NCI-H2029 treated with DMSO at 0.1 percent for 48 hours (cell line): ENCODE data around the gene HMGXB3.

Experiments
- DNase-seq: peaks from one replicate; lab custom pipeline; 2025; lab: John Stamatoyannopoulos, UW

Gene HMGXB3

GRCh38 chr5:150052956-150053712 is 52.6 kb downstream of the HMGXB3 start:
- DNase-seq, result no peak

- DNase-seq, result no peak
These were observed 53.3 kb downstream of the HMGXB3 start for GRCh38 chr5:150053713-150054392.

GRCh38 chr5:150054569-150054968 is 54.0 kb downstream of the HMGXB3 start:
- DNase-seq, result no peak

- no peak for DNase-seq
These were observed 55.0 kb downstream of the HMGXB3 start for GRCh38 chr5:150055326-150056074.

GRCh38 chr5:150056075-150056443 is 55.5 kb downstream of the HMGXB3 start:
- DNase-seq, result no peak

- no peak for DNase-seq
These were observed 56.5 kb downstream of the HMGXB3 start for GRCh38 chr5:150057052-150057451.

GRCh38 chr5:150057511-150057910 is 57.0 kb downstream of the HMGXB3 start:
- DNase-seq, result no peak

- no peak for DNase-seq
These were observed 57.5 kb downstream of the HMGXB3 start for GRCh38 chr5:150057996-150058395.

GRCh38 chr5:150058480-150059126 is 58.1 kb downstream of the HMGXB3 start:
- no peak for DNase-seq

GRCh38 chr5:150059623-150060022 is 59.1 kb downstream of the HMGXB3 start:
- DNase-seq, result no peak

- DNase-seq, result no peak
These were observed 59.9 kb downstream of the HMGXB3 start for GRCh38 chr5:150060471-150060870.

- no peak for DNase-seq
These were observed 61.0 kb downstream of the HMGXB3 start for GRCh38 chr5:150061538-150061995.

GRCh38 chr5:150062216-150062922 is 61.8 kb downstream of the HMGXB3 start:
- DNase-seq, result no peak

- no peak for DNase-seq
These were observed 63.1 kb downstream of the HMGXB3 start for GRCh38 chr5:150063638-150064037.

- DNase-seq, result no peak
These were observed 64.2 kb downstream of the HMGXB3 start for GRCh38 chr5:150064681-150065220.

- no peak for DNase-seq
These were observed 64.8 kb downstream of the HMGXB3 start for GRCh38 chr5:150065346-150065745.

- DNase-seq, result no peak
These were observed 65.3 kb downstream of the HMGXB3 start for GRCh38 chr5:150065886-150066285.

- DNase-seq, result no peak
These were observed 65.9 kb downstream of the HMGXB3 start for GRCh38 chr5:150066436-150066835.

- no peak for DNase-seq
These were observed 66.4 kb downstream of the HMGXB3 start for GRCh38 chr5:150066901-150067396.

- no peak for DNase-seq
These were observed 66.9 kb downstream of the HMGXB3 start for GRCh38 chr5:150067405-150067960.

- DNase-seq, result no peak
These were observed 67.5 kb downstream of the HMGXB3 start for GRCh38 chr5:150068071-150068470.
